ENCODE results near the gene GBP7.
"Not testable (repeated sequence)": the region's sequence is repeated elsewhere in the genome, so short reads cannot be mapped to it uniquely, and the experiment has no call there.

Gene GBP7

GRCh38 chr1:89130716-89131115 is 45.1 kb downstream of the GBP7 start:
- Histone ChIP-seq H3K4me1 (ENCODE audit: control insufficient read depth, low read depth, low read length) (no peaks in the 10 kb centered on the region), H3K27me3 (ENCODE audit: control insufficient read depth, insufficient read depth, low read length) (no peaks in the 10 kb centered on the region), H3K4me3 (ENCODE audit: low read length) (no peak overlapping the region), H3K27ac (ENCODE audit: low read length) (no peak overlapping the region), H3K36me3 (ENCODE audit: control insufficient read depth, low read depth, low read length) (no peaks in the 10 kb centered on the region), H3K9ac (ENCODE audit: low read length) (no peak overlapping the region), H3K9me3 (ENCODE audit: control insufficient read depth, low read depth, low read length) (no peaks in the 10 kb centered on the region)

- Histone ChIP-seq H3K27ac (ENCODE audit: low read length) (no peak overlapping the region), H3K27me3 (ENCODE audit: control insufficient read depth, insufficient read depth, low read length) (no peaks in the 10 kb centered on the region), H3K9ac (ENCODE audit: low read length) (no peak overlapping the region), H3K9me3 (ENCODE audit: control insufficient read depth, low read depth, low read length) (no peaks in the 10 kb centered on the region), H3K4me1 (ENCODE audit: control insufficient read depth, low read depth, low read length) (no peaks in the 10 kb centered on the region), H3K36me3 (ENCODE audit: control insufficient read depth, low read depth, low read length) (no peaks in the 10 kb centered on the region), H3K4me3 (ENCODE audit: low read length) (no peak overlapping the region)
These were observed 45.9 kb downstream of the GBP7 start for GRCh38 chr1:89129911-89130310.

GRCh38 chr1:89128003-89128458 is 47.8 kb downstream of the GBP7 start:
- H3K4me3 ChIP-seq (ENCODE audit: low read length); H3K9ac ChIP-seq (ENCODE audit: low read length); H3K4me1 ChIP-seq (ENCODE audit: control insufficient read depth, low read depth, low read length); H3K27me3 ChIP-seq (ENCODE audit: control insufficient read depth, insufficient read depth, low read length); H3K9me3 ChIP-seq (ENCODE audit: control insufficient read depth, low read depth, low read length); H3K36me3 ChIP-seq (ENCODE audit: control insufficient read depth, low read depth, low read length); H3K27ac ChIP-seq (ENCODE audit: low read length): not testable (repeated sequence)

- not testable (repeated sequence) for H3K9me3 ChIP-seq (ENCODE audit: control insufficient read depth, low read depth, low read length); H3K36me3 ChIP-seq (ENCODE audit: control insufficient read depth, low read depth, low read length); H3K4me1 ChIP-seq (ENCODE audit: control insufficient read depth, low read depth, low read length); H3K4me3 ChIP-seq (ENCODE audit: low read length); H3K27ac ChIP-seq (ENCODE audit: low read length); H3K9ac ChIP-seq (ENCODE audit: low read length); H3K27me3 ChIP-seq (ENCODE audit: control insufficient read depth, insufficient read depth, low read length)
These were observed 48.9 kb downstream of the GBP7 start for GRCh38 chr1:89126602-89127565.

GRCh38 chr1:89125913-89126580 is 49.8 kb downstream of the GBP7 start, which contains the start of gene GBP2:
GBP2 (minus strand) TSS chr1:89126114; CDS start chr1:89121966, 4,148 bp downstream.
- Histone ChIP-seq H3K4me1 (ENCODE audit: control insufficient read depth, low read depth, low read length) (no peaks in the 10 kb centered on the region), H3K4me3 (ENCODE audit: low read length) (no peak within 1 kb of the TSS), H3K27me3 (ENCODE audit: control insufficient read depth, insufficient read depth, low read length) (no peaks in the 10 kb centered on the region), H3K36me3 (ENCODE audit: control insufficient read depth, low read depth, low read length) (no peaks in the 10 kb centered on the region), H3K9me3 (ENCODE audit: control insufficient read depth, low read depth, low read length) (no peaks in the 10 kb centered on the region), H3K27ac (ENCODE audit: low read length) (no peak within 1 kb of the TSS), H3K9ac (ENCODE audit: low read length) (no peak within 1 kb of the TSS)

GRCh38 chr1:89125240-89125912 is 50.4 kb downstream of the GBP7 start:
- H3K27ac ChIP-seq (ENCODE audit: low read length): no peak overlapping the region
- no peaks in the 10 kb centered on the region for H3K36me3 ChIP-seq (ENCODE audit: control insufficient read depth, low read depth, low read length)
- no peak overlapping the region for H3K4me3 ChIP-seq (ENCODE audit: low read length)
- no peaks in the 10 kb centered on the region for H3K9me3 ChIP-seq (ENCODE audit: control insufficient read depth, low read depth, low read length)
- no peaks in the 10 kb centered on the region for H3K4me1 ChIP-seq (ENCODE audit: control insufficient read depth, low read depth, low read length)
- no peaks in the 10 kb centered on the region for H3K27me3 ChIP-seq (ENCODE audit: control insufficient read depth, insufficient read depth, low read length)
- H3K9ac ChIP-seq (ENCODE audit: low read length): no peak overlapping the region

GRCh38 chr1:89121641-89122040 is 54.2 kb downstream of the GBP7 start:
- no peaks in the 10 kb centered on the region for H3K9me3 ChIP-seq (ENCODE audit: control insufficient read depth, low read depth, low read length)
- H3K27me3 ChIP-seq (ENCODE audit: control insufficient read depth, insufficient read depth, low read length): no peaks in the 10 kb centered on the region
- no peaks in the 10 kb centered on the region for H3K36me3 ChIP-seq (ENCODE audit: control insufficient read depth, low read depth, low read length)
- no peak overlapping the region for H3K4me3 ChIP-seq (ENCODE audit: low read length)
- no peak overlapping the region for H3K27ac ChIP-seq (ENCODE audit: low read length)
- H3K9ac ChIP-seq (ENCODE audit: low read length): no peak overlapping the region
- no peaks in the 10 kb centered on the region for H3K4me1 ChIP-seq (ENCODE audit: control insufficient read depth, low read depth, low read length)

- no peaks in the 10 kb centered on the region for H3K4me1 ChIP-seq (ENCODE audit: control insufficient read depth, low read depth, low read length)
- no peak overlapping the region for H3K4me3 ChIP-seq (ENCODE audit: low read length)
- no peak overlapping the region for H3K9ac ChIP-seq (ENCODE audit: low read length)
- H3K27ac ChIP-seq (ENCODE audit: low read length): no peak overlapping the region
- no peaks in the 10 kb centered on the region for H3K9me3 ChIP-seq (ENCODE audit: control insufficient read depth, low read depth, low read length)
- no peaks in the 10 kb centered on the region for H3K36me3 ChIP-seq (ENCODE audit: control insufficient read depth, low read depth, low read length)
- H3K27me3 ChIP-seq (ENCODE audit: control insufficient read depth, insufficient read depth, low read length): no peaks in the 10 kb centered on the region
These were observed 61.1 kb downstream of the GBP7 start for GRCh38 chr1:89114662-89115061.

GRCh38 chr1:89112871-89113613 is 62.8 kb downstream of the GBP7 start:
- no peaks in the 10 kb centered on the region for H3K4me1 ChIP-seq (ENCODE audit: control insufficient read depth, low read depth, low read length)
- no peaks in the 10 kb centered on the region for H3K27me3 ChIP-seq (ENCODE audit: control insufficient read depth, insufficient read depth, low read length)
- no peaks in the 10 kb centered on the region for H3K36me3 ChIP-seq (ENCODE audit: control insufficient read depth, low read depth, low read length)

GRCh38 chr1:89104687-89105086 is 71.1 kb downstream of the GBP7 start:
- Histone ChIP-seq H3K4me1 (ENCODE audit: control insufficient read depth, low read depth, low read length) (peaks cover 5% of the 10 kb centered on the region), H3K4me3 (ENCODE audit: low read length) (no peak overlapping the region), H3K27ac (ENCODE audit: low read length) (no peak overlapping the region), H3K9ac (ENCODE audit: low read length) (no peak overlapping the region), H3K27me3 (ENCODE audit: control insufficient read depth, insufficient read depth, low read length) (no peaks in the 10 kb centered on the region), H3K9me3 (ENCODE audit: control insufficient read depth, low read depth, low read length) (no peaks in the 10 kb centered on the region), H3K36me3 (ENCODE audit: control insufficient read depth, low read depth, low read length) (no peaks in the 10 kb centered on the region)

More at GRCh38 chr1:89112871-89113613, 62.8 kb downstream of the GBP7 start:
- H3K9me3 ChIP-seq (ENCODE audit: control insufficient read depth, low read depth, low read length): no peaks in the 10 kb centered on the region
- H3K9ac ChIP-seq (ENCODE audit: low read length): no peak overlapping the region
- no peak overlapping the region for H3K27ac ChIP-seq (ENCODE audit: low read length)
- H3K4me3 ChIP-seq (ENCODE audit: low read length): no peak overlapping the region

GRCh38 chr1:89104147-89104546 is 71.7 kb downstream of the GBP7 start:
- Histone ChIP-seq H3K4me3 (ENCODE audit: low read length) (no peak overlapping the region), H3K36me3 (ENCODE audit: control insufficient read depth, low read depth, low read length) (no peaks in the 10 kb centered on the region), H3K4me1 (ENCODE audit: control insufficient read depth, low read depth, low read length) (peaks cover 5% of the 10 kb centered on the region), H3K9ac (ENCODE audit: low read length) (no peak overlapping the region), H3K27me3 (ENCODE audit: control insufficient read depth, insufficient read depth, low read length) (no peaks in the 10 kb centered on the region), H3K27ac (ENCODE audit: low read length) (no peak overlapping the region), H3K9me3 (ENCODE audit: control insufficient read depth, low read depth, low read length) (no peaks in the 10 kb centered on the region)

All from iPS-18a (cell line).